Aorta (tissue), 5 donors: ENCODE results near the gene CHI3L2. TPM values are rescaled to one million over a fixed set of nuclear protein-coding genes. Genes with fewer than 3 reads are reported as not detected.

Source experiments
- ATAC-seq: fragments of 200-7000 bp; cut with Tn5 transposase; one replicate; pipeline ENCODE4 v1.9.1; 2022; ENCODE audit warnings: moderate library complexity; ENCODE audit not compliant: low FRiP score
- DNase-seq, 2 donors: peaks; one replicate each; pipeline ENCODE4 v3.0.0-alpha.2; 2020
- H3K27ac ChIP-seq, 2 donors: one replicate each; pipeline ENCODE4 v1.5.1; 2013; ENCODE audit warnings: low read length in 2 of 2, mild to moderate bottlenecking in 2 of 2, moderate library complexity in 2 of 2, control low read depth in 1 of 2, inconsistent platforms in 1 of 2, low read depth in 1 of 2
- H3K27me3 ChIP-seq, 2 donors: one replicate each; pipeline ENCODE4 v1.6.1; 2013; ENCODE audit warnings: control low read depth in 1 of 2, low read length in 1 of 2, mild to moderate bottlenecking in 1 of 2, moderate library complexity in 1 of 2; ENCODE audit not compliant: insufficient read depth in 2 of 2, control insufficient read depth in 1 of 2
- H3K36me3 ChIP-seq, 2 donors: one replicate each; pipeline ENCODE4 v1.6.1; 2013; ENCODE audit warnings: control low read depth in 1 of 2, low read length in 1 of 2, mild to moderate bottlenecking in 1 of 2; ENCODE audit not compliant: insufficient read depth in 2 of 2, control insufficient read depth in 1 of 2
- H3K4me1 ChIP-seq, 2 donors: one replicate each; pipeline ENCODE4 v1.6.1; 2013; ENCODE audit warnings: low read length in 2 of 2, control low read depth in 1 of 2, mild to moderate bottlenecking in 1 of 2, moderate library complexity in 1 of 2; ENCODE audit not compliant: insufficient read depth in 2 of 2, control insufficient read depth in 1 of 2
- H3K4me3 ChIP-seq, 2 donors: one replicate each; pipeline ENCODE4 v1.5.1; 2013; ENCODE audit warnings: low read length in 2 of 2, control low read depth in 1 of 2, mild to moderate bottlenecking in 1 of 2
- H3K9me3 ChIP-seq: one replicate; pipeline ENCODE4 v1.6.1; 2013; ENCODE audit warnings: mild to moderate bottlenecking, low read length; ENCODE audit not compliant: control insufficient read depth
- WGBS, 2 donors: extraction: QIAGEN DNeasy Blood & Tissue Kit; methylation state at CpG; one replicate each; pipeline ENCODE4 v1.1.7; 2013; 5-methylcytosine and 5-hydroxymethylcytosine counted together
- intact Hi-C, 2 donors: fragments of 100-400 bp; cut with DNase I; formaldehyde crosslinking; loops; one replicate each; pipeline versions ENCODE4 v1.14.2 to v1.15.0; 2022
- polyA plus RNA-seq, 2 donors: library from polyadenylated mRNA; stranded (reverse); fragments of 200-250 nt; gene quantifications; one replicate each; pipeline ENCODE4 v1.2.3, GENCODE V29; 2013
- total RNA-seq, 2 donors: library from RNA; stranded (reverse); fragmentation: NEBNext Ultra II Directional; extraction: Animal tissue kit (Norgen Biotek cat#: 25700); gene quantifications; one replicate each; pipeline ENCODE4 v1.2.1, GENCODE V29; 2021
- donor health status: healthy with polysubstance abuse.
- donor health status: Bipolar disorder and iron deficiency.
- donor health status: DM: no; HTN: no; CAD: no.
- donor health status: DM: no; HTN: no; CAD: no.
- donor health status: DM: yes; HTN: yes; CAD: no.

CHI3L2 gene
- total and polyA plus RNA-seq, 4 donors, result 0.33 to 12.5 (median 7.8) TPM; not detected in 1

DNA sequence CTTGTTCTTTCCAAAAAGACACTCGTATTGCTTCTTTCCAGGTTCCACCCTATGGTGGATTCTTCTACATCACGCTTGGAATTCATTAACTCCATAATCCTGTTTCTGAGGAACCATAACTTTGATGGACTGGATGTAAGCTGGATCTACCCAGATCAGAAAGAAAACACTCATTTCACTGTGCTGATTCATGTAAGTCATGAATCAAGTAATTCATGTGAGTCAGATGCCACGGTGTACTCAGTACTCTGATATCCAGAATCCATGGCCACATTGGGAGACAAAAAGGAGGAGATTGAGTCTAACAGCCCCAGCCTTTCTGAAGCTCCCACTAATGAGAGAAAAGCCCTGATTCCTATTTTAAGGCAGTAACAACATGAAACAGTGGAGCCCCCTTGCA is 7.4 kb downstream of the CHI3L2 start:
- H3K27ac ChIP-seq, result no peak overlapping the region
- no peaks in the 10 kb centered on the region for H3K36me3 ChIP-seq
- intact Hi-C loops, result no loop called here
- ATAC-seq (no peak), DNase-seq (no peak)
- no peaks in the 10 kb centered on the region for H3K9me3 ChIP-seq
- no peaks in the 10 kb centered on the region for H3K27me3 ChIP-seq
- no peak overlapping the region for H3K4me3 ChIP-seq
- 67 to 71% methylated on average over 3 of the region's 3 CpGs for WGBS, 2 donors
- H3K4me1 ChIP-seq, result no peaks in the 10 kb centered on the region

- H3K36me3 ChIP-seq, result no peaks in the 10 kb centered on the region
- intact Hi-C loops, result no loop called here
- H3K27me3 ChIP-seq, result no peaks in the 10 kb centered on the region
- no peaks in the 10 kb centered on the region for H3K4me1 ChIP-seq
- H3K27ac ChIP-seq, result no peak overlapping the region
- DNase-seq (no peak), ATAC-seq (no peak)
- H3K9me3 ChIP-seq, result no peaks in the 10 kb centered on the region
- WGBS, 2 donors, result 11 to 32% methylated on average over 1 of the region's 1 CpG
- H3K4me3 ChIP-seq, result no peak overlapping the region
These were observed 8.9 kb downstream of the CHI3L2 start for GRCh38 chr1:111236379-111236778.

GRCh38 chr1:111236806-111237205 is 9.3 kb downstream of the CHI3L2 start:
- H3K36me3 ChIP-seq, result no peaks in the 10 kb centered on the region
- H3K4me1 ChIP-seq, result no peaks in the 10 kb centered on the region
- DNase-seq, result no peak
- H3K27me3 ChIP-seq, result no peaks in the 10 kb centered on the region
- H3K4me3 ChIP-seq, result no peak overlapping the region
- H3K9me3 ChIP-seq, result no peaks in the 10 kb centered on the region
- H3K27ac ChIP-seq, result no peak overlapping the region
- no peak for ATAC-seq
- whole genome bisulfite sequencing, 2 donors, result 64 to 66% methylated on average over 3 of the region's 3 CpGs
- intact Hi-C loops, result no loop called here

- Histone ChIP-seq H3K4me1 (no peaks in the 10 kb centered on the region), H3K27ac (no peak overlapping the region), H3K36me3 (no peaks in the 10 kb centered on the region), H3K4me3 (no peak overlapping the region), H3K9me3 (no peaks in the 10 kb centered on the region), H3K27me3 (no peaks in the 10 kb centered on the region)
- intact Hi-C loops, result no loop called here
- DNase-seq, result no peak
- 72 to 79% methylated on average over 5 of the region's 5 CpGs for WGBS, 2 donors
- no peak for ATAC-seq
These were observed 10.7 kb downstream of the CHI3L2 start for GRCh38 chr1:111238056-111238795.

- 84 to 85% methylated on average over 2 of the region's 2 CpGs for WGBS, 2 donors
- Histone ChIP-seq H3K9me3 (no peaks in the 10 kb centered on the region), H3K4me1 (no peaks in the 10 kb centered on the region), H3K4me3 (no peak overlapping the region), H3K27ac (no peak overlapping the region), H3K36me3 (no peaks in the 10 kb centered on the region), H3K27me3 (no peaks in the 10 kb centered on the region)
- intact Hi-C loops, result loop anchor here in 1 of 2 donors (5.0 kb wide), 2 partner anchors 56 to 146 kb away; no protein-coding TSS in a partner anchor
- ATAC-seq (no peak), DNase-seq (no peak)
These were observed 14.3 kb downstream of the CHI3L2 start for GRCh38 chr1:111241797-111242196.

DNA sequence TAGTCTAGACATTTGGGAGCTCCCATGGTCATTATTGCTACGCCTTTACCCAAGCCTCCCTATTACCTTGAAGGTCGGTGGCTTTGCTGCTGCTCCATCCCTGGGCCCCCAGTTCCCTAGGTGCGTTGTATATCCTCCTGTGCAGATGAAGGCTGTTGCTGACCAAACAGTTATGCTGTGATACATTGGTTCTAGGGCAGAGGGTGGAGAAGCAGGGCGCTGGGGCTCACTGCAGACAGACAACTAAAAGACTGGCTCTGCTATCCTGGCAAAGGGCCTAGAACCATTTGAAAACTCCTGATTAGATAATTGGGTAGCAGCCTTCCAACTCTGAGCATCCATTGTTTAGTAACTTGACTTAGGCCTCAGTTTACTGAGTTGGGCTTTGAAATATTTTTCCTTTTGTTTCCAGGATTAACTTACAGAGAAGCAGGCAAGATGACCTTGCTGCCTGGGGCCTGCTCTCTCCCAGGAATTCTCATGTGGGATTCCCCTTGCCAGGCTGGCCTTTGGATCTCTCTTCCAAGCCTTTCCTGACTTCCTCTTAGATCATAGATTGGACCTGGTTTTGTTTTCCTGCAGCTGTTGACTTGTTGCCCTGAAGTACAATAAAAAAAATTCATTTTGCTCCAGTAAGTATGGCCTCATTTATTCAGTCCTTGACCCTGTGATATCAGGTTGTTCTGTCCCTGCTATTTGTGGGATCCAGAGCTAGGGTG is 15.5 kb downstream of the CHI3L2 start:
- Histone ChIP-seq H3K36me3 (no peaks in the 10 kb centered on the region), H3K4me3 (no peak overlapping the region), H3K9me3 (no peaks in the 10 kb centered on the region), H3K27ac (no peak overlapping the region), H3K27me3 (no peaks in the 10 kb centered on the region), H3K4me1 (no peaks in the 10 kb centered on the region)
- 52 to 66% methylated on average over 4 of the region's 4 CpGs for WGBS, 2 donors
- no peak for DNase-seq
- peak; percentile 27 for ATAC-seq
- intact Hi-C loops, result loop anchor here in 1 of 2 donors (5.0 kb wide), 2 partner anchors 54 to 144 kb away; no protein-coding TSS in a partner anchor

- Histone ChIP-seq H3K4me1 (no peaks in the 10 kb centered on the region), H3K27me3 (no peaks in the 10 kb centered on the region), H3K9me3 (no peaks in the 10 kb centered on the region), H3K27ac (no peak overlapping the region), H3K4me3 (no peak overlapping the region), H3K36me3 (no peaks in the 10 kb centered on the region)
- ATAC-seq, result no peak
- intact Hi-C loops, result no loop called here
- no peak for DNase-seq
- WGBS, 2 donors, result 69% methylated on average over 5 of the region's 5 CpGs
These were observed 19.8 kb downstream of the CHI3L2 start for GRCh38 chr1:111247125-111247838.

- no peak for DNase-seq
- no peaks in the 10 kb centered on the region for H3K27me3 ChIP-seq
- H3K27ac ChIP-seq, result no peak overlapping the region
- ATAC-seq, result no peak
- no peaks in the 10 kb centered on the region for H3K9me3 ChIP-seq
- 51 to 65% methylated on average over 4 of the region's 4 CpGs for WGBS, 2 donors
- intact Hi-C loops, result loop anchor here in 1 of 2 donors (10.0 kb wide), 1 partner anchor 55 kb away; no protein-coding TSS in a partner anchor
- H3K36me3 ChIP-seq, result no peaks in the 10 kb centered on the region
- no peak overlapping the region for H3K4me3 ChIP-seq
- no peaks in the 10 kb centered on the region for H3K4me1 ChIP-seq
These were observed 22.4 kb downstream of the CHI3L2 start for GRCh38 chr1:111249960-111250359.
